Central memory CD8-positive, alpha-beta T cell (primary cell): Measurements from ENCODE around the gene FRMD4A.
"Not testable (repeated sequence)": the region's sequence is repeated elsewhere in the genome, so short reads cannot be mapped to it uniquely, and the experiment has no call there.

Experiments
- ATAC-seq: fragments of 150-1000 bp; cut with Tn5 transposase; replicated peaks from 2 replicates; pipeline ENCODE4 v1.10.0; 2022; ENCODE audit warnings: mild to moderate bottlenecking, moderate FRiP score, moderate number of reproducible peaks; ENCODE audit not compliant: poor library complexity, severe bottlenecking; ENCODE audit errors: extremely low read depth
- DNase-seq, 2 donors: peaks; one replicate each; pipeline ENCODE4 v3.0.0; 2021; ENCODE audit warnings: low spot score in 2 of 2
- H3K27ac Mint-ChIP-seq: one replicate; pipeline ENCODE4 v1.8.0; 2022; ENCODE audit warnings: low read depth, mild to moderate bottlenecking, moderate library complexity, mixed read lengths
- H3K27me3 Mint-ChIP-seq: one replicate; pipeline ENCODE4 v1.8.0; 2022; ENCODE audit warnings: mixed read lengths
- H3K36me3 Mint-ChIP-seq: one replicate; pipeline ENCODE4 v1.8.0; 2022; ENCODE audit warnings: mild to moderate bottlenecking, moderate library complexity, mixed read lengths; ENCODE audit not compliant: insufficient read depth
- H3K4me1 Mint-ChIP-seq: one replicate; pipeline ENCODE4 v1.8.0; 2022; ENCODE audit warnings: mixed read lengths
- H3K4me3 Mint-ChIP-seq: one replicate; pipeline ENCODE4 v1.8.0; 2022; ENCODE audit warnings: mild to moderate bottlenecking, moderate library complexity, mixed read lengths
- H3K9me3 Mint-ChIP-seq: one replicate; pipeline ENCODE4 v1.8.0; 2022; ENCODE audit warnings: mixed read lengths

FRMD4A gene

GRCh38 chr10:13791483-13791882 is 539.2 kb downstream of the FRMD4A start:
- Mint-ChIP-seq H3K36me3 (peaks cover 9% of the 10 kb centered on the region), H3K9me3 (no peaks in the 10 kb centered on the region), H3K4me1 (peaks cover 37% of the 10 kb centered on the region), H3K27ac (no peak overlapping the region), H3K27me3 (no peaks in the 10 kb centered on the region), H3K4me3 (no peak overlapping the region)
- ATAC-seq (no peak), DNase-seq (no peak)

GRCh38 chr10:13790196-13790595 is 540.5 kb downstream of the FRMD4A start:
- Mint-ChIP-seq H3K36me3 (peaks cover 12% of the 10 kb centered on the region), H3K4me3 (no peak overlapping the region), H3K9me3 (no peaks in the 10 kb centered on the region), H3K27ac (no peak overlapping the region), H3K4me1 (peaks cover 28% of the 10 kb centered on the region), H3K27me3 (no peaks in the 10 kb centered on the region)
- ATAC-seq (no peak), DNase-seq (no peak)

- Mint-ChIP-seq H3K27me3 (no peaks in the 10 kb centered on the region), H3K4me3 (no peak overlapping the region), H3K36me3 (peaks cover 12% of the 10 kb centered on the region), H3K9me3 (no peaks in the 10 kb centered on the region), H3K4me1 (peaks cover 22% of the 10 kb centered on the region), H3K27ac (no peak overlapping the region)
- no peak for ATAC-seq
- DNase-seq = no peak
Measured at GRCh38 chr10:13789448-13789829, 541.3 kb downstream of the FRMD4A start.

GRCh38 chr10:13788711-13789447 is 541.8 kb downstream of the FRMD4A start:
- Mint-ChIP-seq H3K27ac (no peak overlapping the region), H3K4me3 (peak overlapping the region; percentile 54), H3K27me3 (no peaks in the 10 kb centered on the region), H3K9me3 (no peaks in the 10 kb centered on the region), H3K4me1 (peaks cover 24% of the 10 kb centered on the region), H3K36me3 (peaks cover 12% of the 10 kb centered on the region)
- ATAC-seq (no peak), DNase-seq (no peak)

GRCh38 chr10:13788320-13788600 is 542.5 kb downstream of the FRMD4A start:
- H3K4me3 Mint-ChIP-seq = peak overlapping the region; percentile 51
- no peaks in the 10 kb centered on the region for H3K27me3 Mint-ChIP-seq

GRCh38 chr10:13787015-13787421 is 543.7 kb downstream of the FRMD4A start:
- Mint-ChIP-seq H3K36me3 (peaks cover 11% of the 10 kb centered on the region), H3K9me3 (no peaks in the 10 kb centered on the region), H3K27ac (no peak overlapping the region), H3K4me1 (peaks cover 19% of the 10 kb centered on the region), H3K27me3 (no peaks in the 10 kb centered on the region), H3K4me3 (peak overlapping the region; percentile 66)
- ATAC-seq (peak; percentile 92), DNase-seq (peak; percentile 48 to 77)

More at GRCh38 chr10:13788320-13788600, 542.5 kb downstream of the FRMD4A start:
- Mint-ChIP-seq H3K4me1 (peaks cover 21% of the 10 kb centered on the region), H3K27ac (no peak overlapping the region), H3K36me3 (peaks cover 11% of the 10 kb centered on the region), H3K9me3 (no peaks in the 10 kb centered on the region)
- DNase-seq (no peak), ATAC-seq (no peak)

GRCh38 chr10:13784067-13784466 is 546.7 kb downstream of the FRMD4A start:
- no peaks in the 10 kb centered on the region for H3K9me3 Mint-ChIP-seq
- ATAC-seq (peak; percentile 44), DNase-seq (no peak)
- H3K27me3 Mint-ChIP-seq = no peaks in the 10 kb centered on the region
- H3K27ac Mint-ChIP-seq = peak overlapping the region; percentile 79
- H3K4me1 Mint-ChIP-seq = peaks cover 19% of the 10 kb centered on the region
- no peak overlapping the region for H3K4me3 Mint-ChIP-seq
- H3K36me3 Mint-ChIP-seq = peaks cover 9% of the 10 kb centered on the region

GRCh38 chr10:13779748-13780147 is 551.0 kb downstream of the FRMD4A start:
- Mint-ChIP-seq H3K4me1 (peaks cover 9% of the 10 kb centered on the region), H3K27me3 (peaks cover 18% of the 10 kb centered on the region), H3K9me3 (no peaks in the 10 kb centered on the region), H3K4me3 (no peak overlapping the region), H3K27ac (no peak overlapping the region), H3K36me3 (peaks cover 5% of the 10 kb centered on the region)
- ATAC-seq = no peak
- DNase-seq = no peak

- not testable (repeated sequence) for H3K27ac Mint-ChIP-seq, H3K4me3 Mint-ChIP-seq, ATAC-seq, H3K4me1 Mint-ChIP-seq, H3K9me3 Mint-ChIP-seq, H3K36me3 Mint-ChIP-seq, DNase-seq
- peaks cover 29% of the 10 kb centered on the region for H3K27me3 Mint-ChIP-seq
Measured at GRCh38 chr10:13778693-13778960, 552.1 kb downstream of the FRMD4A start.

- H3K4me1 Mint-ChIP-seq = no peaks in the 10 kb centered on the region
Measured at GRCh38 chr10:13776861-13777311, 553.8 kb downstream of the FRMD4A start.

GRCh38 chr10:13775786-13776775 is 554.6 kb downstream of the FRMD4A start:
- Mint-ChIP-seq H3K4me1 (no peaks in the 10 kb centered on the region), H3K27me3 (peaks cover 40% of the 10 kb centered on the region), H3K9me3 (no peaks in the 10 kb centered on the region), H3K36me3 (peaks cover 3% of the 10 kb centered on the region), H3K27ac (no peak overlapping the region), H3K4me3 (no peak overlapping the region)
- no peak for ATAC-seq
- DNase-seq = no peak

More at GRCh38 chr10:13776861-13777311, 553.8 kb downstream of the FRMD4A start:
- H3K9me3 Mint-ChIP-seq = no peaks in the 10 kb centered on the region
- no peak for ATAC-seq
- H3K27me3 Mint-ChIP-seq = peaks cover 40% of the 10 kb centered on the region
- DNase-seq = no peak
- no peak overlapping the region for H3K27ac Mint-ChIP-seq
- H3K36me3 Mint-ChIP-seq = peaks cover 3% of the 10 kb centered on the region
- no peak overlapping the region for H3K4me3 Mint-ChIP-seq

GRCh38 chr10:13774303-13774893 is 556.3 kb downstream of the FRMD4A start:
- no peak for DNase-seq
- no peaks in the 10 kb centered on the region for H3K9me3 Mint-ChIP-seq
- H3K27ac Mint-ChIP-seq = no peak overlapping the region

More at GRCh38 chr10:13774303-13774893, 556.3 kb downstream of the FRMD4A start:
- no peak for ATAC-seq
- H3K36me3 Mint-ChIP-seq = peaks cover 3% of the 10 kb centered on the region
- H3K4me1 Mint-ChIP-seq = no peaks in the 10 kb centered on the region
- H3K4me3 Mint-ChIP-seq = no peak overlapping the region
- peaks cover 52% of the 10 kb centered on the region for H3K27me3 Mint-ChIP-seq
